Retinal pigment epithelial cell (primary cell): ENCODE data around the gene CDHR3.

Experiments used
- DNase-seq: peaks from one replicate; pipeline ENCODE4 v3.0.0-alpha.2; 2010; ENCODE audit warnings: low read depth
- H3K4me3 ChIP-seq: 2 replicates; pipeline ENCODE4 v1.5.1; 2011; ENCODE audit warnings: mild to moderate bottlenecking, low read length, control low read depth, moderate library complexity
- TF ChIP-seq, protein P1 (sequence below): conservative IDR thresholded peaks from 2 replicates; pipeline ENCODE4 v1.5.1; 2011; ENCODE audit warnings: low read depth, low read length, control low read depth, inconsistent platforms

Gene CDHR3

DNA sequence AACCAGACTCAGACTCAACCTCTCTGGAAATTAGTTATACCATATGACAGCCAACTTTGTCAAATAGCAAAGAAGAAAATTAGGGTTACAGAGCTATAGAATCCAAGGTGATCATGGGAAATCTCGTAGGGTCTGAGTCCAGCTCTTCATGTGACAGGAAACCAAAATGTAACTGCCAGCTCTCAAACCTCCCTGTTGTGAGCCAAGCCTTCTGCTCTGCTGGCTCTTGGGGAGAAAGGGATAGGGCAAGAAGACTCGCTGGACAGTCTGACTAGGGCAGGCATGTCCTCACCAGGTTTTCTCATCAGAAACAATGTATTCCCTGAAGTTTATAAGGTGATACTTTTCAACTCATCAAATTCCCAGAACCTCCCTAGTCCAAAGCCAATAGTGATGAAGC is 63.0 kb downstream of the CDHR3 start:
- TF ChIP-seq, protein P1, sequence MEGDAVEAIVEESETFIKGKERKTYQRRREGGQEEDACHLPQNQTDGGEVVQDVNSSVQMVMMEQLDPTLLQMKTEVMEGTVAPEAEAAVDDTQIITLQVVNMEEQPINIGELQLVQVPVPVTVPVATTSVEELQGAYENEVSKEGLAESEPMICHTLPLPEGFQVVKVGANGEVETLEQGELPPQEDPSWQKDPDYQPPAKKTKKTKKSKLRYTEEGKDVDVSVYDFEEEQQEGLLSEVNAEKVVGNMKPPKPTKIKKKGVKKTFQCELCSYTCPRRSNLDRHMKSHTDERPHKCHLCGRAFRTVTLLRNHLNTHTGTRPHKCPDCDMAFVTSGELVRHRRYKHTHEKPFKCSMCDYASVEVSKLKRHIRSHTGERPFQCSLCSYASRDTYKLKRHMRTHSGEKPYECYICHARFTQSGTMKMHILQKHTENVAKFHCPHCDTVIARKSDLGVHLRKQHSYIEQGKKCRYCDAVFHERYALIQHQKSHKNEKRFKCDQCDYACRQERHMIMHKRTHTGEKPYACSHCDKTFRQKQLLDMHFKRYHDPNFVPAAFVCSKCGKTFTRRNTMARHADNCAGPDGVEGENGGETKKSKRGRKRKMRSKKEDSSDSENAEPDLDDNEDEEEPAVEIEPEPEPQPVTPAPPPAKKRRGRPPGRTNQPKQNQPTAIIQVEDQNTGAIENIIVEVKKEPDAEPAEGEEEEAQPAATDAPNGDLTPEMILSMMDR: no peak
- DNase-seq: no peak
- no peak overlapping the region for H3K4me3 ChIP-seq

DNA sequence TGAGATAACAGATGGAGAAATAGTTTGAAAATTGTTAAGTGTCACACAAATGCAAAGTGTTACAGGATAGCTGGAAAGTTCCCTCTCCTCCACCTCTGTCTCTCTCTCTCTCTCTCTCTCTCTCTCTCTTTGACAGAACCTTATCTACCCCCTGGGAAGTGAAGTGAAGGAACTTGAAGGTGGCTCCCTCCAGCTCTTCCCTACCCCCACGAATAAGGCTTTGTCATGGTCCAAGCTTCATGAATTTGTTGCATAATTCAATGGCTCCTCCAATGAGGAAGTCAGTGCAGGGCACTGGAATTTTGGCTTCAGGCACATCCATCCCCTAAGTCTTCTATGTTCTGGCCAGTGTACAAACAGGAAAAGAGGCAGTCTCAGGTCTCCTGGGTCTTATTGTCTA is 66.4 kb downstream of the CDHR3 start:
- TF ChIP-seq, protein P1: no peak
- no peak overlapping the region for H3K4me3 ChIP-seq
- DNase-seq: no peak

DNA sequence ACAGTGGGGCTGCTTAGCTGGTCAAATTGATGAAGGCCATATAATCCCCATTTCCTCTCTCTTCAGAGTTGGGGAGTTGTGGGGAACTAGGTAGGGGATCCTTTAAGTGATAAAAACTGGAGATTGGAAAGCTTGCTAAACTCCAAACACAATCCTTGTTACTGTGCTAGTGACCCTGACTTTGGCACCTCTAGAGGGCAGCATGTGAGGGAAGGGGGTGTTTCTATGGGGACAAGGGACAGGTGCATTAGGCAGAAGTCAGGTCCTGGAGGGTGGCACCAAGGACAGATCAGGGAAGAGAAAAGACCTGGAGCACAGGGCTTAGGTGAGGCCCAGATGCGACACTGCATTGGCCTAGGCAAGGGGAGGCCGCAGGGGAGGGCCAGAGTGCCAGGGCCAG is 66.9 kb downstream of the CDHR3 start:
- no peak overlapping the region for H3K4me3 ChIP-seq
- no peak for DNase-seq
- TF ChIP-seq, protein P1: no peak

DNA sequence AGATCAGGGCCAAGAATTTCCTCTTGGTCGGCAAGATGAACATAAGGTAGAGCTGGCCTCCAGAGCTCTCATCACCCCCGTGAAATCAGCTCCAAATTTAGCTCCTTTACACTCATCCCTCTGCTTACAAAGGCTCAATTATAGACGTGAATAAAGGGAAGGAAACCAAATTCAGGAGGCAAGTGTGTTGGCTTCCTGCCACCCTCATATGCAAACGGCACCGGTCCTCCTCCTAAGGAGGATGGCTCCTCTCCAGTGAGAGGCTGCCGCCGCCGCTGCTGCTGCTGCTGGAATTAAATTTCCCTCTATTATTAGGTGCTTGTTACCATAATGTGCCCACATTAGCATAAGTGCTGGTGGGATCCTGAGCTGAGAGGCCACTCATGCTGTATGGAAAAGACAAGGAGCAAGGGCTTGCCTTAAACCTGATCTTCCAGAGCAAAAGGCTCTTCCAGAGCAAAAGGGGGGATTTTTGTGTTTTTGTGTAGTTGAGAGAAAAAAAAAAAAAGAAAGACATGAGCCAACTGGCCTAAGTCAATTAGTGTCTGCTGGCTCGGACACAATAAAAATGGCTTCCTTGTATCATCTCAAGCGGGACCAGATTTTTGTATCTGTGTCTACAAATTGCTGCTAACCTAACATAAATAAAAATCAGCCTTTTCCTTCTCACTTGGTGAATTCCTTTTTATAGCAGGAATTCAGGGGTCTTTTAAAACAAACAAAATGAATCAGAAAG is 68.4 kb downstream of the CDHR3 start:
- H3K4me3 ChIP-seq: no peak overlapping the region
- TF ChIP-seq, protein P1: no peak
- DNase-seq: no peak

DNA sequence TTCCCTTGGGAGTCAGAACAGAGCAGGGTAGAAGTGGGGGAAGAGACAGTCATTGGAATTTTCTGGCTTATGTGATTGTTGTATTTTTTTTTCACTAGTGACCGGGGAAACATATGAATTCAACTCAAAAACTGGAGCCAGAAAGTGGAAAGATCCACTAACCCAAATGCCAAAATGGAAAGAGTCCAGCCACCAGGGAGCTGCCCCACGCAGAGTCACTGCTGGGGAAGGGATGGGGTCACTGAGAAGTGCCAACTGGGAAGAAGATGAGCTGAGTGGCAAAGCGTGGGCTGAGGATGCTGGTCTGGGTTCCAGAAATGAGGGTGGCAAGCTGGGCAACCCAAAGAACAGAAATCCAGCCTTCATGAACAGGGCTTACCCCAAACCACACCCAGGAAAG is 69.2 kb downstream of the CDHR3 start:
- DNase-seq: no peak
- H3K4me3 ChIP-seq: no peak overlapping the region
- TF ChIP-seq, protein P1: no peak

DNA sequence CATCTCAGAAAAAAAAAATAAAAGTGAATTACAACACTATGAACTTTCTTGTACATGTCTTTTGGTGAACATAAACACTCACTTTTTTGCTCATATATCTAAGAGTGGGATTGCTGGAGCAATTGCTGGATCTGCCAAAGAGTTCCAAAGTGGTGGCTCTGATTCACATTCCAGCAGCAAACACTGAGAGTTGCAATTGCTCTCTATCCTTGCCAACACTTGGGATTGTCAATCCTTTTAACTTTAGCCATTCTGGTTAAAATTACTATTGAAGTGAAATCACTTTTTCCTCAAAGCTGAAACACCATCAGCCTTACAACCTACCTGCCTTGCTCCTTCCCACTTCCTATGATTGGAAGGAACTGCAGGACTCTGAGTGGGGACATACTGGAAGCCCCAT is 70.7 kb downstream of the CDHR3 start:
- no peak for DNase-seq
- TF ChIP-seq, protein P1: no peak

DNA sequence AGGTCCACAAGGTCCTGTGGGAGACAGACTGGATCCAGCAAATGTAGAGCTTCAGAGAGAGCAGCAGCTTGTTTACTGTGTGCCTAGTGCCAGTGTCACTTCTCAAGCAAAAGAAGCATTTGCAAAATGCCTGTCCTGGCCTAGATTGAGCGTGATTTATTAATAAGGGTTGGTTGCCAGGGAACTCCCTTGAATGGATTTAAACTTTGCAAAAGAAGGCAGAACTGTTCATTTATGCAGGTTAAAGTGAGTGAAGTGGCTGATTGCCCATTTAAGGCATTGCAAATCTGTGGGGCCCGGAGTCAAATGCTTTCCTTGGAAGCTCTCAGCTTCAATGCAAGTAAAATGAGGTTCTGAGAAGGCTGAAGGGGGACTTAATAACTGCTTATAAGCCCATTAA is 71.3 kb downstream of the CDHR3 start:
- no peak overlapping the region for H3K4me3 ChIP-seq
- no peak for DNase-seq
- TF ChIP-seq, protein P1: no peak

More for the DNA sequence above, 70.7 kb downstream of the CDHR3 start:
- H3K4me3 ChIP-seq: no peak overlapping the region
